Endometrial microvascular endothelial cells (primary cell): ENCODE measurements around the gene HSPA1B. TPM values are rescaled to one million over a fixed set of nuclear protein-coding genes. Genes with fewer than 3 reads are reported as not detected.
"Not testable (repeated sequence)": the region's sequence is repeated elsewhere in the genome, so short reads cannot be mapped to it uniquely, and the experiment has no call there.

Experiments
- in situ Hi-C: cut with HindIII; loops from 2 replicates; pipeline ENCODE4 v1.10.0; 2017; ENCODE audit warnings: low sequenced_read_pairs, low pct_unique_long_range_greater_than_20kb; ENCODE audit errors: inconsistent ontology term
- total RNA-seq: library from RNA; depleted of rRNA; stranded (reverse); fragments of >200 nt; gene quantifications from one replicate; pipeline ENCODE4 v1.2.3, GENCODE V29; 2015; ENCODE audit errors: inconsistent ontology term

Gene HSPA1B
- total RNA-seq, 1 donor from 2014 or later = 120 TPM

- in situ Hi-C loops = no loop called here
These were observed 31.8 kb upstream of the HSPA1B start, which contains the start of gene VARS1 for GRCh38 chr6:31795616-31796298. VARS1 (minus strand) TSS chr6:31795752; CDS start chr6:31795217, 535 bp downstream.

GRCh38 chr6:31796993-31797385 is 30.5 kb upstream of the HSPA1B start:
- in situ Hi-C loops = no loop called here

GRCh38 chr6:31797588-31797987 is 29.9 kb upstream of the HSPA1B start:
- in situ Hi-C loops = no loop called here

GRCh38 chr6:31799781-31800180 is 27.8 kb upstream of the HSPA1B start:
- in situ Hi-C loops = no loop called here

GRCh38 chr6:31801031-31801927 is 26.3 kb upstream of the HSPA1B start:
- in situ Hi-C loops = not testable (repeated sequence)

- in situ Hi-C loops = no loop called here
These were observed 21.5 kb upstream of the HSPA1B start for GRCh38 chr6:31805939-31806469.

GRCh38 chr6:31806470-31807272 is 20.9 kb upstream of the HSPA1B start, which contains the start of gene LSM2:
LSM2 (minus strand) TSS chr6:31806966; CDS start chr6:31806757, 209 bp downstream.
- in situ Hi-C loops = no loop called here

GRCh38 chr6:31808599-31808998 is 18.9 kb upstream of the HSPA1B start:
- in situ Hi-C loops = not testable (repeated sequence)

- in situ Hi-C loops = no loop called here
These were observed 15.9 kb upstream of the HSPA1B start for GRCh38 chr6:31811645-31812044.

GRCh38 chr6:31813465-31813849 is 14.1 kb upstream of the HSPA1B start:
- in situ Hi-C loops = no loop called here

- in situ Hi-C loops = no loop called here
These were observed 12.9 kb upstream of the HSPA1B start for GRCh38 chr6:31814677-31815024.

- in situ Hi-C loops = no loop called here
These were observed 12.3 kb upstream of the HSPA1B start, which contains the start of the genes HSPA1A and HSPA1L for GRCh38 chr6:31815025-31815838. HSPA1A (plus strand) TSS chr6:31815543; CDS start chr6:31815757, 214 bp downstream. HSPA1L (minus strand) TSS chr6:31815283; CDS start chr6:31811972, 3,311 bp downstream.

GRCh38 chr6:31817133-31817928 is 10.2 kb upstream of the HSPA1B start:
- in situ Hi-C loops = not testable (repeated sequence)

GRCh38 chr6:31817929-31818511 is 9.5 kb upstream of the HSPA1B start:
- in situ Hi-C loops = not testable (repeated sequence)

GRCh38 chr6:31819871-31820299 is 7.7 kb upstream of the HSPA1B start:
- in situ Hi-C loops = no loop called here

- in situ Hi-C loops = not testable (repeated sequence)
These were observed 7.1 kb upstream of the HSPA1B start for GRCh38 chr6:31820399-31820798.
